ENCODE results near the gene CTCFL. TPM values are rescaled to one million over a fixed set of nuclear protein-coding genes. Genes with fewer than 3 reads are reported as not detected.

CTCFL gene
- total and polyA plus RNA-seq, 2 of the 13 experiments (the other 11 are each of a cell fraction or from before 2014, with no cell fraction given) = 0.04 TPM; not detected in 1

DNA sequence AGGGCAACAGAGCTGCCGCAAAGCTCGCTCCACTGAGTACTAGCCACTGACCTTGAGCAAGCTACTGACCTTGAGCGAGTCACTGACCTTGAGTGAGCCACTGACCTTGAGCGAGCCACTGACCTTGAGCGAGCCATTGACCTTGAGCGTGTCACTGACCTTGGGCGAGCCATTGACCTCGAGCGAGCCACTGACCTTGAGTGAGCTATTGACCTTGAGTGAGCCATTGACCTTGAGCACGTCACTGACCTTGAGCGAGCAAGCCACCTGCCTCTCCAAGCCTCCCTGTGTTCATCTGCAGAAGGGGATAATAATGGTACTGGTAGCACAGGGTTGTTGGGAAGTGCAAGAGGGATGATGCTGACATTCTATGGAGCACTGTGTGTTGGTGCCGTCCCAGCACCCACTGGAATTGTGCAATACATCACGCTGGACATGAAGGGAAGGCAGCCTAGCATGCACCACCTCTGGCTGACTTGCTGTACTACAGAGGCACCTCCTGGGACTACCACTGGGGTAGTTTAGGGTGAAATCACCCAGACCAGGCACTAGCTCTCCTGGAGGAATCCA lies 60.2 kb downstream of the CTCFL start (continued):
- TF ChIP-seq, protein P1, sequence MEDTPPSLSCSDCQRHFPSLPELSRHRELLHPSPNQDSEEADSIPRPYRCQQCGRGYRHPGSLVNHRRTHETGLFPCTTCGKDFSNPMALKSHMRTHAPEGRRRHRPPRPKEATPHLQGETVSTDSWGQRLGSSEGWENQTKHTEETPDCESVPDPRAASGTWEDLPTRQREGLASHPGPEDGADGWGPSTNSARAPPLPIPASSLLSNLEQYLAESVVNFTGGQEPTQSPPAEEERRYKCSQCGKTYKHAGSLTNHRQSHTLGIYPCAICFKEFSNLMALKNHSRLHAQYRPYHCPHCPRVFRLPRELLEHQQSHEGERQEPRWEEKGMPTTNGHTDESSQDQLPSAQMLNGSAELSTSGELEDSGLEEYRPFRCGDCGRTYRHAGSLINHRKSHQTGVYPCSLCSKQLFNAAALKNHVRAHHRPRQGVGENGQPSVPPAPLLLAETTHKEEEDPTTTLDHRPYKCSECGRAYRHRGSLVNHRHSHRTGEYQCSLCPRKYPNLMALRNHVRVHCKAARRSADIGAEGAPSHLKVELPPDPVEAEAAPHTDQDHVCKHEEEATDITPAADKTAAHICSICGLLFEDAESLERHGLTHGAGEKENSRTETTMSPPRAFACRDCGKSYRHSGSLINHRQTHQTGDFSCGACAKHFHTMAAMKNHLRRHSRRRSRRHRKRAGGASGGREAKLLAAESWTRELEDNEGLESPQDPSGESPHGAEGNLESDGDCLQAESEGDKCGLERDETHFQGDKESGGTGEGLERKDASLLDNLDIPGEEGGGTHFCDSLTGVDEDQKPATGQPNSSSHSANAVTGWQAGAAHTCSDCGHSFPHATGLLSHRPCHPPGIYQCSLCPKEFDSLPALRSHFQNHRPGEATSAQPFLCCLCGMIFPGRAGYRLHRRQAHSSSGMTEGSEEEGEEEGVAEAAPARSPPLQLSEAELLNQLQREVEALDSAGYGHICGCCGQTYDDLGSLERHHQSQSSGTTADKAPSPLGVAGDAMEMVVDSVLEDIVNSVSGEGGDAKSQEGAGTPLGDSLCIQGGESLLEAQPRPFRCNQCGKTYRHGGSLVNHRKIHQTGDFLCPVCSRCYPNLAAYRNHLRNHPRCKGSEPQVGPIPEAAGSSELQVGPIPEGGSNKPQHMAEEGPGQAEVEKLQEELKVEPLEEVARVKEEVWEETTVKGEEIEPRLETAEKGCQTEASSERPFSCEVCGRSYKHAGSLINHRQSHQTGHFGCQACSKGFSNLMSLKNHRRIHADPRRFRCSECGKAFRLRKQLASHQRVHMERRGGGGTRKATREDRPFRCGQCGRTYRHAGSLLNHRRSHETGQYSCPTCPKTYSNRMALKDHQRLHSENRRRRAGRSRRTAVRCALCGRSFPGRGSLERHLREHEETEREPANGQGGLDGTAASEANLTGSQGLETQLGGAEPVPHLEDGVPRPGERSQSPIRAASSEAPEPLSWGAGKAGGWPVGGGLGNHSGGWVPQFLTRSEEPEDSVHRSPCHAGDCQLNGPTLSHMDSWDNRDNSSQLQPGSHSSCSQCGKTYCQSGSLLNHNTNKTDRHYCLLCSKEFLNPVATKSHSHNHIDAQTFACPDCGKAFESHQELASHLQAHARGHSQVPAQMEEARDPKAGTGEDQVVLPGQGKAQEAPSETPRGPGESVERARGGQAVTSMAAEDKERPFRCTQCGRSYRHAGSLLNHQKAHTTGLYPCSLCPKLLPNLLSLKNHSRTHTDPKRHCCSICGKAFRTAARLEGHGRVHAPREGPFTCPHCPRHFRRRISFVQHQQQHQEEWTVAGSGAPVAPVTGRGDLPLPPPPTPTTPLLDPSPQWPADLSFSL (CRISPR knock-in tag; IDR thresholded peaks at IDR 0.05) = no peak
- TF ChIP-seq GATAD2A (CRISPR knock-in tag; IDR thresholded peaks at IDR 0.05) = 0 out of 2 replicates have a peak, but pooled peaks have one; percentile 37
- TF ChIP-seq ZNF30 (CRISPR knock-in tag; IDR thresholded peaks at IDR 0.05) = no peak
- TF ChIP-seq HNF4A (CRISPR knock-in tag; IDR thresholded peaks at IDR 0.05) = peak; percentile 45
- peak; percentile 46; the same call in 1 of the 2 replicates for TF ChIP-seq JUND (CRISPR knock-in tag; IDR thresholded peaks at IDR 0.05)
- TF ChIP-seq, protein P2, sequence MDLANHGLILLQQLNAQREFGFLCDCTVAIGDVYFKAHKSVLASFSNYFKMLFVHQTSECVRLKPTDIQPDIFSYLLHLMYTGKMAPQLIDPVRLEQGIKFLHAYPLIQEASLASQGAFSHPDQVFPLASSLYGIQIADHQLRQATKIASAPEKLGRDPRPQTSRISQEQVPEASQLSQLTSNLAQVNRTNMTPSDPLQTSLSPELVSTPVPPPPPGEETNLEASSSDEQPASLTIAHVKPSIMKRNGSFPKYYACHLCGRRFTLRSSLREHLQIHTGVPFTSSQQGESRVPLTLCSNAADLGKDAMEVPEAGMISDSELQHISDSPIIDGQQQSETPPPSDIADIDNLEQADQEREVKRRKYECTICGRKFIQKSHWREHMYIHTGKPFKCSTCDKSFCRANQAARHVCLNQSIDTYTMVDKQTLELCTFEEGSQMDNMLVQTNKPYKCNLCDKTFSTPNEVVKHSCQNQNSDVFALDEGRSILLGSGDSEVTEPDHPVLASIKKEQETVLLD (CRISPR knock-in tag; IDR thresholded peaks at IDR 0.05; ENCODE audit: low read depth) = no peak
- TF ChIP-seq GATA4 (IDR thresholded peaks at IDR 0.05; ENCODE audit: borderline replicate concordance, low read depth) = no peak
- peak; percentile 18; the same call in 1 of the 2 replicates for TF ChIP-seq GABPB1 (CRISPR knock-in tag; IDR thresholded peaks at IDR 0.05)
- TF ChIP-seq RORA (CRISPR knock-in tag; IDR thresholded peaks at IDR 0.05) = no peak
- TF ChIP-seq ZNF720 (CRISPR knock-in tag; IDR thresholded peaks at IDR 0.05) = no peak
- no peak for TF ChIP-seq TCF7 (IDR thresholded peaks at IDR 0.05; ENCODE audit: low read depth)
- TF ChIP-seq KMT2A (CRISPR knock-in tag; IDR thresholded peaks at IDR 0.05) = no peak
- TF ChIP-seq, protein P3, sequence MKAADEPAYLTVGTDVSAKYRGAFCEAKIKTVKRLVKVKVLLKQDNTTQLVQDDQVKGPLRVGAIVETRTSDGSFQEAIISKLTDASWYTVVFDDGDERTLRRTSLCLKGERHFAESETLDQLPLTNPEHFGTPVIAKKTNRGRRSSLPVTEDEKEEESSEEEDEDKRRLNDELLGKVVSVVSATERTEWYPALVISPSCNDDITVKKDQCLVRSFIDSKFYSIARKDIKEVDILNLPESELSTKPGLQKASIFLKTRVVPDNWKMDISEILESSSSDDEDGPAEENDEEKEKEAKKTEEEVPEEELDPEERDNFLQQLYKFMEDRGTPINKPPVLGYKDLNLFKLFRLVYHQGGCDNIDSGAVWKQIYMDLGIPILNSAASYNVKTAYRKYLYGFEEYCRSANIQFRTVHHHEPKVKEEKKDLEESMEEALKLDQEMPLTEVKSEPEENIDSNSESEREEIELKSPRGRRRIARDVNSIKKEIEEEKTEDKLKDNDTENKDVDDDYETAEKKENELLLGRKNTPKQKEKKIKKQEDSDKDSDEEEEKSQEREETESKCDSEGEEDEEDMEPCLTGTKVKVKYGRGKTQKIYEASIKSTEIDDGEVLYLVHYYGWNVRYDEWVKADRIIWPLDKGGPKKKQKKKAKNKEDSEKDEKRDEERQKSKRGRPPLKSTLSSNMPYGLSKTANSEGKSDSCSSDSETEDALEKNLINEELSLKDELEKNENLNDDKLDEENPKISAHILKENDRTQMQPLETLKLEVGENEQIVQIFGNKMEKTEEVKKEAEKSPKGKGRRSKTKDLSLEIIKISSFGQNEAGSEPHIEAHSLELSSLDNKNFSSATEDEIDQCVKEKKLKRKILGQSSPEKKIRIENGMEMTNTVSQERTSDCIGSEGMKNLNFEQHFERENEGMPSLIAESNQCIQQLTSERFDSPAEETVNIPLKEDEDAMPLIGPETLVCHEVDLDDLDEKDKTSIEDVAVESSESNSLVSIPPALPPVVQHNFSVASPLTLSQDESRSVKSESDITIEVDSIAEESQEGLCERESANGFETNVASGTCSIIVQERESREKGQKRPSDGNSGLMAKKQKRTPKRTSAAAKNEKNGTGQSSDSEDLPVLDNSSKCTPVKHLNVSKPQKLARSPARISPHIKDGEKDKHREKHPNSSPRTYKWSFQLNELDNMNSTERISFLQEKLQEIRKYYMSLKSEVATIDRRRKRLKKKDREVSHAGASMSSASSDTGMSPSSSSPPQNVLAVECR (CRISPR knock-in tag; IDR thresholded peaks at IDR 0.05; ENCODE audit: borderline replicate concordance) = 0 out of 2 replicates have a peak, but pooled peaks have one; percentile 52
- TF ChIP-seq ZMYM3 (CRISPR knock-in tag; IDR thresholded peaks at IDR 0.05) = peak; percentile 69
- peak; percentile 88 for TF ChIP-seq XRCC5 (optimal IDR thresholded peaks at IDR 0.05; ENCODE audit: low read length)
